ENCODE data around the gene CLASP1.

DNA sequence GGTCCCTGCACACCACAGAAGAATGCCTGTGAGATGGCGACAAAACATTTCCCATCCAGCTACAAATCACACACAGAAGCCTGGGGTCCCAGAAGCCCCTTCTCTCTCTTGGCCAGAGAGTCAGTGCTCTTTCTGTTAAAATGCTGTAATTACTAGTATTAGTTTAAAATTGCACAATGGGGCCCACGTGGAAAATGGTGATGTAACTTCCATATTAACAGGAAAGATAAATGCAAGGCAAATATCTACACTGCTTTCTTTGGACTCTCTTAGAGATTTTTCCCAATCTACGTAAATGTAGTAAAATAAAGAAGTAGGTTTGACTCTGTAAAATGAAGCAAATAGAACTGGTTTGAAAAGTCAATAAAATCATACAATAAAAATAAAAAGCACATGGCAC is 250.4 kb downstream of the CLASP1 start:
- no peak for TF ChIP-seq ETS1 (IDR thresholded peaks at IDR 0.05)
- TF ChIP-seq, protein P1, sequence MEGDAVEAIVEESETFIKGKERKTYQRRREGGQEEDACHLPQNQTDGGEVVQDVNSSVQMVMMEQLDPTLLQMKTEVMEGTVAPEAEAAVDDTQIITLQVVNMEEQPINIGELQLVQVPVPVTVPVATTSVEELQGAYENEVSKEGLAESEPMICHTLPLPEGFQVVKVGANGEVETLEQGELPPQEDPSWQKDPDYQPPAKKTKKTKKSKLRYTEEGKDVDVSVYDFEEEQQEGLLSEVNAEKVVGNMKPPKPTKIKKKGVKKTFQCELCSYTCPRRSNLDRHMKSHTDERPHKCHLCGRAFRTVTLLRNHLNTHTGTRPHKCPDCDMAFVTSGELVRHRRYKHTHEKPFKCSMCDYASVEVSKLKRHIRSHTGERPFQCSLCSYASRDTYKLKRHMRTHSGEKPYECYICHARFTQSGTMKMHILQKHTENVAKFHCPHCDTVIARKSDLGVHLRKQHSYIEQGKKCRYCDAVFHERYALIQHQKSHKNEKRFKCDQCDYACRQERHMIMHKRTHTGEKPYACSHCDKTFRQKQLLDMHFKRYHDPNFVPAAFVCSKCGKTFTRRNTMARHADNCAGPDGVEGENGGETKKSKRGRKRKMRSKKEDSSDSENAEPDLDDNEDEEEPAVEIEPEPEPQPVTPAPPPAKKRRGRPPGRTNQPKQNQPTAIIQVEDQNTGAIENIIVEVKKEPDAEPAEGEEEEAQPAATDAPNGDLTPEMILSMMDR (conservative IDR thresholded peaks at IDR 0.05; ENCODE audit: low read depth in 2 of 2): no peak
- no peak for TF ChIP-seq REST (IDR thresholded peaks at IDR 0.05; ENCODE audit: unreplicated experiment)
- TF ChIP-seq POLR2AphosphoS5 (IDR thresholded peaks at IDR 0.05; ENCODE audit: low read depth): no peak
- TF ChIP-seq EZH2 (IDR thresholded peaks at IDR 0.05; ENCODE audit: low read depth, unreplicated experiment): no peak
